GM19372 (cell line): Measurements from ENCODE around the gene THRB.

Source experiments
- ATAC-seq: cut with Tn5 transposase; IDR thresholded peaks from one replicate; pipeline ENCODE4 v1.9.1; 2021; ENCODE audit warnings: mild to moderate bottlenecking, low read depth, moderate library complexity; ENCODE audit not compliant: unreplicated experiment

Gene THRB

DNA sequence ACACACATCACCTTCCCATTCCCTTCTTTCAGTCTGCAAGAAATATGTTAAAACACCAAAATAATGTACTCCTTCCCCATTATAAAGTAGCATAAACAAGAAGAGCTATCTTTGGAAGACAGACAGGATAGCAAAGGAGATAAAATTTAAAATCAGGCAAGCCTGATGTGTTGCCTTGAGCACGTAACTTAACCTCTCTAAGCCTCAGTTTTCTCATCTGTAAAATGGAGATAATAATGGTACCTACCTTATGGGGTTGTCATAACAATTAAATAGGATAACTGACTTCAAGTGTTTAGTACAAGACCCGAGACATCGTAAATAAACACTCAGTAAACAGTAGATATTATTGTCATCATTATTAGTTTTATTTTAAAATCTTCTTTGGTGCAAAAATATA, 407.2 kb downstream of the THRB start:
- no peak for ATAC-seq

DNA sequence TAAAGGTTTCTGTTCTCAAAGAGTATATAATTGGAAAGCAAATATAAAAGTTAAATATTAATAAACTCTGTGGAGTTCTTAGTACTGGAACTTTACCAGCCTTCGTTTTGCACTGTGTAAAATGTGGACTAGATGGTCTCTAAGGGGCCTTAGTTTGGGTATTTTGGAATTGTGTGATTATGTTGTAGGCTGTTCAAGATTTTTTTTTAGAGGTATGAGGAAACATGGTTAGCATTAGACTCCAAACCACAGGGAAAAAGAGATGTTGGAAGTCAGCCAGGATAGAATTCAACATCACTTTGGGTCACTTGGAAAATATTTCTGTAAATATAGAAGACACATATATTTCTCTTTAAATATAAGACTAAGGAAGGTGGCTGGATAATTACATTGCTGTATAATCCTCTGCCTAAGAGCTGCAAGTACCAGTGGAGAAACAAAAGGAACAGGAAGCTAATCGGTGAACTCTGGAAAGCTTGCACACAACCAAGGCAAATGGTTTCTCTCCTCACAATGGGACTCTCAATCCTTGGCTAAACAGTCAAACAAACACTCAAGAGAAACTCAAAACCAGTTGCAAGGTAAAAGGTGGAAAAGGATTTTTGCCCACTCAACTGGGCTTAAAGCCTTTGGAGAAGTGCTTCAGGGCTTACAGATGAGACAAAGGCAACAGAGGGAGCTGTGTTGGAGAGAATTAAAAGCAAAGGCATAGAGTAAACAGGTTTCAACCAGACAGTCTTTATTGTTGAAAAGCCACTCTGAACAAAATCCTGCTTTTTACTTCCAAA, 407.8 kb downstream of the THRB start:
- no peak for ATAC-seq

DNA sequence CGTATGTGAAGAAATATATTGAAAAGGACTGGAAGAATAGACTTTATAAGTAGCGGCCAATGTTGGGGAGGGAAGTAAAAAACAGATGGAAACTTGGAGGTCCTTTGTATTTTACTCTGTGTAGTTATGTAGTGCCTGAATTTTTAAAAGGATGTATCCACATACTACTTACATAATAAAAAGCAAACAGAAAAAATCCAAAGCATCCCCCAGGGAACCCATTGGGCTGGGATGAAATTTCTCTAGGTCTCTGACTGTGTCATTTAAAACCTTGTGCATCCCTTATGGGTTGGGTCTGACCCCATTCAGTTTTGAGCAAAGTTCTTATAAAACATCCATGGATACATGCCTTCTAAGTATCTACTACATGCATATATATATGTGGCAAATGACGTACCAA, 408.4 kb downstream of the THRB start:
- ATAC-seq = no peak

DNA sequence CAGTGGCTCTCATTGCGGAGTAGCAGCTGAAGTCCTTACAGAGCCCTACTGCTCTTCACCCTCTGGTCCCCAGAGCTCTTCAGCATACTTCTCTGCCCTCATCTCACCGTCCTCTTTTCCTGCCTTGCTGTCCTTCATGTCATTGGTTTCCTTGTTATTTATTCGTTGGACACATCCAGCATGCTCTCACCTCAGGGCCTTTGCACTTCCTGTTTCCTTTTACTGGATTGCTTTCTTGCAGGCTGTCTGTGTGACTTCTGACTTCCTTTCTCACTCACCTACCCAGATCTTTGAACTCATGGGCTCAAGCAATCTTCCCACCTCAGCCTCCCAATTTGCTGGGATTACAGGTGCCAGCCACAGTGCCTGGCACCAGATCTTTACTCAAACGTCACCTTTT, 422.5 kb downstream of the THRB start:
- ATAC-seq = no peak

DNA sequence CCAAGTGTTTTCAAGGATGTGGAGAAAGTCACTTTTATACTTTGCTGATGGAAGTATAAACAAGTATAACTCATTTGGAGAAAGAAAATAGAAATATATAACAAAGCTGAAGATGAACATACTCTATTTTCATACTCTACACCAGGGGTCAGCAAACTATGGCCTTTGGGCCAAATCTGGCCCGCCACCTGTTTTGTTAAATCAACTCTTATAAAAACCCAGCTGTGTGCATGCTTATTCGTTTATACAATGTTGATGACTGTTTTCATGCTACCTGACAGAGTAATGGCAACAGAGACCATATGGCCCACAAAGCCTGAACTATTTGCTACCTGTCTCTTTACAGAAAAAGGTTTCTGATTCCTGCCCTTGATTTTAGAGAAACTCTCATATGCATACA, 425.6 kb downstream of the THRB start:
- no peak for ATAC-seq

DNA sequence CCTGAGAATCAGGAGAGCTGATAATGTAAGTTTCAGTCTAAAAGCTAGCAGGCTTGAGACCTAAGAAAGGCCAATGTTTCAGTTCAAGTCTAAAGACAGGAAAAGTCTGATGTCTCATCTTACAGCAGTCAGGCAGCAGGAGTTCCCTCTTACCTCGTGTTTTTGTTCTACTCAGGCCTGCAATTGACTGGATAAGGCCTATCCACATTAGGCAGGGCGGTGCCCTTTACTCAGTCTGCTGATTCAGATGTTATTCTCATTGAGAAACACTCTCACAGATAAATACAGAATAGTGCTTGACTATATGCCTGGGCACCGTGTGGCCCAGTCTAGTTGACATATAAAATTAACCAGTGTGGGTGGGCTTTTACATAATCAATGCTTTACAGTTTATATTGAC, 427.2 kb downstream of the THRB start:
- no peak for ATAC-seq
